ENCODE measurements around the gene ITGA2.

The ITGA2 gene

DNA sequence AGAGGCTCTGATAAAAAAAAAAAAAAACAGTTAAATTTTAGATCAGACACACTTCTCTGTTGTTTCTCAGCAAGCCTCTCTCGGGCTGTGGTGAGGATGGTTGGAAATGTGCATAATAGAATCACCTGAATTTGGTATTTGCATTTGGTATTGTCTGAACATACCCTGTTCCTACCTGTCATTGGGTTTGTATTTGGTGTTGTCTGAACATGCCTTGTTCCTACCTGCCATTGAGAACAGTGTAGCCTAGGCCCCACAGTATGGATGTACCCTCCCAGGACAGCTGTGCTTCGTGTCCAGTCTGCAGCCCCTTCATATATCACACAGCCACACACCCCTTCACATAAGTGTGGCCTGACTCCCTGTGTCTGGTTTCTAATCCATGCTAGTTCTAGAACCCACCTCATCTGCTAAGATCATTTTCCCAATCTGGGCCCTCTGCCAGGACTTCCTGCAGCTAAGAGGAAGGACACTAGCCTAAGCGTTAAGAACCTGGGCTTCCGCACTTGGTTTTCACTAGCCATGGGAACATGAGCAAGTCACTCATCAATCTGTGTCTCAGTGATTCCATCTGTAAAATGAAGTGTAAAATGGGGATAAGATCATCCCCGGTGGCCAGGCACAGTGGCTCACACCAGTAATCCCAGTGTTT, 49.2 kb downstream of the ITGA2 start:
- DNase-seq (ENCODE audit: low read depth) = no peak
- TF ChIP-seq POLR2A (IDR thresholded peaks at IDR 0.05; ENCODE audit: extremely low read depth, insufficient read length) (no peak), MYC (IDR thresholded peaks at IDR 0.05; ENCODE audit: low read depth, low read length) (no peak)
- TF ChIP-seq, protein P1, sequence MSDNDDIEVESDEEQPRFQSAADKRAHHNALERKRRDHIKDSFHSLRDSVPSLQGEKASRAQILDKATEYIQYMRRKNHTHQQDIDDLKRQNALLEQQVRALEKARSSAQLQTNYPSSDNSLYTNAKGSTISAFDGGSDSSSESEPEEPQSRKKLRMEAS (IDR thresholded peaks at IDR 0.05; ENCODE audit: low read depth, low read length) = no peak
- TF ChIP-seq, protein P2, sequence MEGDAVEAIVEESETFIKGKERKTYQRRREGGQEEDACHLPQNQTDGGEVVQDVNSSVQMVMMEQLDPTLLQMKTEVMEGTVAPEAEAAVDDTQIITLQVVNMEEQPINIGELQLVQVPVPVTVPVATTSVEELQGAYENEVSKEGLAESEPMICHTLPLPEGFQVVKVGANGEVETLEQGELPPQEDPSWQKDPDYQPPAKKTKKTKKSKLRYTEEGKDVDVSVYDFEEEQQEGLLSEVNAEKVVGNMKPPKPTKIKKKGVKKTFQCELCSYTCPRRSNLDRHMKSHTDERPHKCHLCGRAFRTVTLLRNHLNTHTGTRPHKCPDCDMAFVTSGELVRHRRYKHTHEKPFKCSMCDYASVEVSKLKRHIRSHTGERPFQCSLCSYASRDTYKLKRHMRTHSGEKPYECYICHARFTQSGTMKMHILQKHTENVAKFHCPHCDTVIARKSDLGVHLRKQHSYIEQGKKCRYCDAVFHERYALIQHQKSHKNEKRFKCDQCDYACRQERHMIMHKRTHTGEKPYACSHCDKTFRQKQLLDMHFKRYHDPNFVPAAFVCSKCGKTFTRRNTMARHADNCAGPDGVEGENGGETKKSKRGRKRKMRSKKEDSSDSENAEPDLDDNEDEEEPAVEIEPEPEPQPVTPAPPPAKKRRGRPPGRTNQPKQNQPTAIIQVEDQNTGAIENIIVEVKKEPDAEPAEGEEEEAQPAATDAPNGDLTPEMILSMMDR (IDR thresholded peaks at IDR 0.05; ENCODE audit: low read depth, low read length) = no peak
- H3K4me3 ChIP-seq (ENCODE audit: low read depth, low read length) = no peak overlapping the region

DNA sequence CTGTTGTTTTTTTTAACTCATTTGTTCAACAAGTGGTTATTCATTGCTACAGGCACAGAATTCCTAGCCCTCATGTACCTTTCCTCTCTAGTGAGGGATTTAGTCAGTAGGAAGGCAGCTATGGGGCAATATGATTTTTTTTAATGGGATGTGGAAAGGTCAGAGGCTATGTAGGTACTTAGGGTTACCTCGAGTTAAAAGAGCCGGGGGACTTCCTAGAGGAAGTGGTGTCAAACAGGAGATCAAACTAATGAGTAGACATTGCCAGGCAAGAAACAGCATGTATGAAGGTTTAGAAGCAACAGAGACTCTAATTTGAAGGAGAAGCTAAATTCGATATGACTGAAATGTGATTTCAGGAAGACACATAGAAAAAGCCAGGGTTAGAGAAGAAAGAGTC, 50.7 kb downstream of the ITGA2 start:
- no peak for DNase-seq (ENCODE audit: low read depth)
- TF ChIP-seq POLR2A (IDR thresholded peaks at IDR 0.05; ENCODE audit: extremely low read depth, insufficient read length) (no peak), MYC (IDR thresholded peaks at IDR 0.05; ENCODE audit: low read depth, low read length) (no peak)
- TF ChIP-seq, protein P1 (IDR thresholded peaks at IDR 0.05; ENCODE audit: low read depth, low read length) = no peak
- TF ChIP-seq, protein P2 (IDR thresholded peaks at IDR 0.05; ENCODE audit: low read depth, low read length) = no peak
- no peak overlapping the region for H3K4me3 ChIP-seq (ENCODE audit: low read depth, low read length)

DNA sequence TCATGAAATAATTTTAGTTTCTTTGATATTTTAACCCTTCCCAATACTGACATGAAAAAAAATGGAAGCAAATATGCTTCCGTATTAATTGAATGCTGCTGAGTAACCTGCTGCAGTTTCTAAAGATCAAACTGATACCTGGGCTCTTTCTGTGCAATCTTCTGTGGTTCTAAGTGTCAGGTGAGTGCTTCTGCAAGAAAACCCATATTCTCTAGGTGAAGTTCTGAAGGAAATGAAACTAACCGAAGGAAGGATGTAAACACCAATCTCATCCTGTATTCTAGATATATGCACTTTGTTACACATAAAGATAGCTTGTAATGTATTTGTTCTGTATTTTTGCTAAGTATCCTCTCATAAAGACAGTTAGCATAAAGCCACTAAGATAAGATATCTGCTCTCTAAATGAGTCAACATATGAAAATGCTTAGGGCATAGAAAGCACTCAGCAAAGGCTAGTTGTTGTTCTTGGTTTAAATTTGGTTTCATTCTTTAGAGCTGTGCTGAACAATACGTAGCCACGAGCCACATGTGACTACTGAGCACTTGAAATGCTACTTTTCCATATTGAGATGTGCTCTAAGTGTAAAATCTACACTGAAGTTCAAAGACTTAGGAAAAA, 52.0 kb downstream of the ITGA2 start:
- DNase-seq (ENCODE audit: low read depth) = no peak
- H3K4me3 ChIP-seq (ENCODE audit: low read depth, low read length) = no peak overlapping the region
- TF ChIP-seq MYC (IDR thresholded peaks at IDR 0.05; ENCODE audit: low read depth, low read length) = no peak
- TF ChIP-seq, protein P1 (IDR thresholded peaks at IDR 0.05; ENCODE audit: low read depth, low read length) = no peak
- no peak for TF ChIP-seq POLR2A (IDR thresholded peaks at IDR 0.05; ENCODE audit: extremely low read depth, insufficient read length)
- TF ChIP-seq, protein P2 (IDR thresholded peaks at IDR 0.05; ENCODE audit: low read depth, low read length) = no peak

DNA sequence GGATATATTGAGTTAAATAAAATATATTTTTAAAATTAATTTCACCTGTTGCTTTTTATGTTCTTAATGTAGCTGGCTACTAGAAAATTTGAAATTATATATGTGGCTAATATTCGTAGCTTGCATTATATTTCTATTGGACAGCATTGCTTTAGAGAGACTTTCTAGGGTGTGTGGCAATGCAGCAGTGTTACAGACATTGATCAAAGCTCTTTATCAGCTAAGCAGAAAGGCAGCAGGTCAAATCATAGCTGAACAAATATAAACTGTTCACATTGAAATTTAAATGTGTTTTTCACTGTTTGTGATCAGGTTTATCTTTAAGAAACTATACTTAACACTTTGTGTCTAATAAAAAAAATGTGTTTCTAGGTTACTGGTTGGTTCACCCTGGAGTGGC, 52.6 kb downstream of the ITGA2 start:
- no peak for DNase-seq (ENCODE audit: low read depth)
- TF ChIP-seq, protein P1 (IDR thresholded peaks at IDR 0.05; ENCODE audit: low read depth, low read length) = no peak
- TF ChIP-seq, protein P2 (IDR thresholded peaks at IDR 0.05; ENCODE audit: low read depth, low read length) = no peak
- no peak for TF ChIP-seq MYC (IDR thresholded peaks at IDR 0.05; ENCODE audit: low read depth, low read length)
- H3K4me3 ChIP-seq (ENCODE audit: low read depth, low read length) = no peak overlapping the region

DNA sequence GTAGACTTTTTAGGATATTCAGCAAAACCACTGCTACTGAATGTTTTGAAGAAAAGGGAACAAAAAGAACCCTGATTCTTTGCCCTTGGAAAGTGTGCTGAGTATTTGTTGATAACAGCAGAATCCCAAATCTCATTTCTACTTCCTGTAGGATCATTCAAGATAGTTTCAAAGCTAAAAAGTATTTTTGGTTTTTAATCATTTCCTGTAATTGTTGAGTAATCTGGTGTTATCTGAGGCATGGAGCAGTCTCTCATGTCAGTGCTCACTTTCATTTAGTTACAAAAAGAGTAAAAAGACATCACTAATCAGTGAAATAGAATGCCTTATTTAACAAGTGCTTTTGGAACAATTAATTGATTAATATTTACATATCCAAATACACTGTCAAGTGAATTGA, 56.1 kb downstream of the ITGA2 start:
- no peak overlapping the region for H3K4me3 ChIP-seq (ENCODE audit: low read depth, low read length)
- DNase-seq (ENCODE audit: low read depth) = no peak
- TF ChIP-seq, protein P1 (IDR thresholded peaks at IDR 0.05; ENCODE audit: low read depth, low read length) = no peak
- TF ChIP-seq, protein P2 (IDR thresholded peaks at IDR 0.05; ENCODE audit: low read depth, low read length) = no peak
- TF ChIP-seq POLR2A (IDR thresholded peaks at IDR 0.05; ENCODE audit: extremely low read depth, insufficient read length) (no peak), MYC (IDR thresholded peaks at IDR 0.05; ENCODE audit: low read depth, low read length) (no peak)

All from NB4 (cell line).